B cell (primary cell): ENCODE data around the gene PLBD2. TPM values are rescaled to one million over a fixed set of nuclear protein-coding genes. Genes with fewer than 3 reads are reported as not detected.

Experiments
- ATAC-seq: fragments of 200-7000 bp; cut with Tn5 transposase; one replicate; pipeline ENCODE4 v1.10.0; 2021; ENCODE audit warnings: low read depth, mild to moderate bottlenecking, moderate number of reproducible peaks, moderate library complexity
- CTCF ChIA-PET: fragments of 350-600 bp; sonication (Branson Sonifier 250); formaldehyde crosslinking; loops from one replicate; lab custom pipeline; 2021; ENCODE audit warnings: antibody characterized with exemption, inconsistent platforms; lab: Charles Lee
- POLR2A ChIA-PET: fragments of 350-600 bp; sonication (Branson Sonifier 250); formaldehyde crosslinking; loops from one replicate; lab custom pipeline; 2021; ENCODE audit warnings: antibody characterized with exemption; lab: Charles Lee
- DNase-seq: peaks from one replicate; pipeline ENCODE4 v3.0.0; 2013
- H2AFZ ChIP-seq: 2 replicates; pipeline ENCODE4 v1.6.1; 2012; ENCODE audit warnings: mild to moderate bottlenecking, low read depth, low read length; ENCODE audit not compliant: insufficient read depth, poor library complexity, severe bottlenecking
- H3K27ac ChIP-seq, 2 donors: 1 replicate in 1 of 2; 2 replicates in 1 of 2; pipeline ENCODE4 v1.5.1; 2012 to 2013; ENCODE audit warnings: low read length in 2 of 2, mild to moderate bottlenecking in 2 of 2, moderate library complexity in 1 of 2
- H3K27me3 ChIP-seq, 4 experiments: fragments of 200-600 bp in 1 of 4; sonication (generic) in 1 of 4; replicated peaks in 1 of 4; 1 replicate in 2 of 4; 2 replicates in 2 of 4; pipeline versions ENCODE4 v1.6.1 to v1.7.0; 2013 to 2016; ENCODE audit warnings: low read length in 3 of 4, mild to moderate bottlenecking in 2 of 4, mixed read lengths in 1 of 4, moderate library complexity in 1 of 4; ENCODE audit not compliant: insufficient read depth in 4 of 4, control insufficient read depth in 3 of 4; ENCODE audit errors: control extremely low read depth in 1 of 4
- H3K36me3 ChIP-seq, 2 experiments: replicated peaks in 1 of 2; 1 replicate in 1 of 2; 2 replicates in 1 of 2; pipeline versions ENCODE4 v1.6.1 to v1.7.1; 2013; ENCODE audit warnings: low read length in 1 of 2; ENCODE audit not compliant: insufficient read depth in 2 of 2, control insufficient read depth in 1 of 2; ENCODE audit errors: control extremely low read depth in 1 of 2, extremely low read depth in 1 of 2
- H3K4me1 ChIP-seq, 2 donors: fragments of 200-600 bp in 1 of 2; sonication (generic) in 1 of 2; 1 replicate in 1 of 2; 2 replicates in 1 of 2; pipeline versions ENCODE4 v1.5.1 to v1.6.1; 2013 to 2017; ENCODE audit warnings: low read length in 2 of 2; ENCODE audit not compliant: control insufficient read depth in 2 of 2, insufficient read depth in 2 of 2
- H3K4me2 ChIP-seq: replicated peaks from 2 replicates; pipeline ENCODE3; 2012; ENCODE audit warnings: mild to moderate bottlenecking, low read depth, low read length; ENCODE audit not compliant: poor library complexity, severe bottlenecking
- H3K4me3 ChIP-seq, 5 experiments: fragments of 200-600 bp in 1 of 5; sonication (generic) in 1 of 5; 1 replicate in 3 of 5; 2 replicates in 2 of 5; pipeline versions ENCODE4 v1.5.1 to v1.7.0; 2011 to 2016; ENCODE audit warnings: low read length in 4 of 5, mild to moderate bottlenecking in 4 of 5, low read depth in 2 of 5, control low read depth in 1 of 5, moderate library complexity in 1 of 5; ENCODE audit not compliant: insufficient read depth in 1 of 5; ENCODE audit errors: control extremely low read depth in 1 of 5, extremely low read depth in 1 of 5
- H3K79me2 ChIP-seq: fragments of 200-600 bp; sonication (generic); one replicate; pipeline ENCODE4 v1.6.0; 2016; ENCODE audit warnings: low read length; ENCODE audit not compliant: control insufficient read depth, insufficient read depth
- H3K9ac ChIP-seq: fragments of 200-600 bp; sonication (generic); 2 replicates; pipeline ENCODE4 v1.6.1; 2017; ENCODE audit warnings: mild to moderate bottlenecking, low read length, moderate library complexity
- H3K9me3 ChIP-seq, 3 donors: one replicate each; pipeline versions ENCODE4 v1.6.1 to v1.7.1; 2013; ENCODE audit warnings: low read length in 2 of 3; ENCODE audit not compliant: control insufficient read depth in 2 of 3, insufficient read depth in 1 of 3; ENCODE audit errors: control extremely low read depth in 1 of 3
- H4K20me1 ChIP-seq: 2 replicates; pipeline ENCODE4 v1.6.0; 2012; ENCODE audit warnings: mild to moderate bottlenecking, low read length; ENCODE audit not compliant: insufficient read depth, control insufficient read depth, poor library complexity, severe bottlenecking
- H3K27ac Mint-ChIP-seq: one replicate; pipeline ENCODE4 v1.8.0; 2021; ENCODE audit warnings: mixed read lengths
- H3K27me3 Mint-ChIP-seq: one replicate; pipeline ENCODE4 v1.8.0; 2021; ENCODE audit warnings: mixed read lengths
- H3K4me1 Mint-ChIP-seq: one replicate; pipeline ENCODE4 v1.8.0; 2021; ENCODE audit warnings: mixed read lengths
- H3K4me3 Mint-ChIP-seq: one replicate; pipeline ENCODE4 v1.8.0; 2021; ENCODE audit warnings: mixed read lengths
- H3K9me3 Mint-ChIP-seq: one replicate; pipeline ENCODE4 v1.8.0; 2022; ENCODE audit warnings: mixed read lengths; ENCODE audit not compliant: insufficient read depth
- CTCF ChIP-seq: fragments of 200-600 bp; IDR thresholded peaks from one replicate; pipeline ENCODE4 v1.8.0; 2022; ENCODE audit warnings: antibody characterized with exemption, mild to moderate bottlenecking
- EZH2 ChIP-seq: IDR thresholded peaks from 2 replicates; pipeline ENCODE4 v1.6.1; 2012; ENCODE audit warnings: borderline replicate concordance, low read depth, mild to moderate bottlenecking, moderate library complexity, low read length; ENCODE audit not compliant: insufficient read depth, poor library complexity, severe bottlenecking
- WGBS: methylation state at CpG from one replicate; pipeline ENCODE4 v1.1.5; 2013; ENCODE audit warnings: missing lambda C conversion rate; ENCODE audit not compliant: insufficient coverage; 5-methylcytosine and 5-hydroxymethylcytosine counted together
- intact Hi-C: fragments of 100-400 bp; cut with micrococcal nuclease; formaldehyde crosslinking; loops from one replicate; pipeline ENCODE4 v1.10.0; 2022
- polyA plus RNA-seq: library from polyadenylated mRNA; depleted of rRNA; stranded (reverse); fragments of >200 nt; gene quantifications from 2 replicates; pipeline ENCODE4 v1.2.3, GENCODE V29; 2012
- total RNA-seq, 2 donors: library from RNA; stranded (reverse); fragments of 120-200 nt in 1 of 2; gene quantifications; 1 replicate in 1 of 2; 2 replicates in 1 of 2; pipeline versions ENCODE4 v1.2.3 to v1.2.4, GENCODE V29; 2013 to 2022

The PLBD2 gene
- total and polyA plus RNA-seq, 2 donors (not counting 1 experiment from before 2014, with no cell fraction given): 2.9 to 11.6 TPM

- ChIA-PET POLR2A (no interaction called here), CTCF (no interaction called here)
- Histone ChIP-seq H3K9ac (no peak overlapping the region), H4K20me1 (no peaks in the 10 kb centered on the region), H3K79me2 (no peaks in the 10 kb centered on the region), H2AFZ (no peak overlapping the region), H3K27me3 (peaks cover 0 to 10% (median 0%) of the 10 kb centered on the region in 4 experiments), H3K4me3 (no peak overlapping the region), H3K4me2 (no peak overlapping the region), H3K27ac (no peak overlapping the region), H3K9me3 (peaks cover 0 to 15% (median 0%) of the 10 kb centered on the region in 3 donors), H3K36me3 (no peaks in the 10 kb centered on the region), H3K4me1 (no peaks in the 10 kb centered on the region)
- TF ChIP-seq CTCF (no peak), EZH2 (no peak)
- no peaks in the 10 kb centered on the region for H3K9me3 Mint-ChIP-seq
- no peaks in the 10 kb centered on the region for H3K4me1 Mint-ChIP-seq
- intact Hi-C loops: no loop called here
- H3K27me3 Mint-ChIP-seq: peaks cover 5% of the 10 kb centered on the region
- ATAC-seq: no peak
- no peak for DNase-seq
- H3K4me3 Mint-ChIP-seq: no peak overlapping the region
- WGBS: 86% methylated on average over 17 of the region's 17 CpGs
- no peak overlapping the region for H3K27ac Mint-ChIP-seq
Observed at GRCh38 chr12:113392988-113393579, 34.7 kb downstream of the PLBD2 start.

DNA sequence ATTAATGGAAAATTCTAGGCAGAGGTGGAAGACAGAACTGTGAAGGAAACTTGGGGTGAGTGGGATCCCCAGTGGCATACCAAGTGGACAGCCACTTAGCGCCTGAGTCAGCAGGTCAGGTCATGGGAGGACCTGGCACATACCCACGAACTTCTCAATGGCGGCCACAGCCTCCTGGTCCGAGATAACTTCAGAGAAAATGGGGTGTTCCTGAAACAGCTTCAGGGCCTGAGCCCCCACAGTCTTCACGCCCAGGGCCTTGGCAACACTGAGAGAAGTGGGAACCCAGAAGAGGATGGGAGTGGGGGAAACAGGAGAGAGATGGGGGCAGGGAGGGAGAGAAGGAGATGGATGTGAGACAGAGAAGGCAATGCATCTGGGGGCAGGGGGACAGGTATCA is 35.4 kb downstream of the PLBD2 start:
- CTCF ChIA-PET: no interaction called here
- H4K20me1 ChIP-seq: no peaks in the 10 kb centered on the region
- no peaks in the 10 kb centered on the region for H3K4me1 ChIP-seq
- ATAC-seq (no peak), DNase-seq (no peak)
- no peak for TF ChIP-seq CTCF
- no peak for TF ChIP-seq EZH2
- H3K27ac ChIP-seq: no peak overlapping the region
- H3K4me2 ChIP-seq: no peak overlapping the region
- no peaks in the 10 kb centered on the region for H3K4me1 Mint-ChIP-seq
- intact Hi-C loops: no loop called here
- peaks cover 10% of the 10 kb centered on the region for H3K27me3 Mint-ChIP-seq
- H3K27me3 ChIP-seq: peaks cover 0 to 16% (median 0%) of the 10 kb centered on the region in 4 experiments
- H3K4me3 ChIP-seq: no peak overlapping the region
- no peaks in the 10 kb centered on the region for H3K36me3 ChIP-seq
- no peak overlapping the region for H3K9ac ChIP-seq
- H3K9me3 ChIP-seq: peaks cover 0 to 15% (median 0%) of the 10 kb centered on the region in 3 donors
- H3K79me2 ChIP-seq: no peaks in the 10 kb centered on the region
- H3K27ac Mint-ChIP-seq: no peak overlapping the region
- H2AFZ ChIP-seq: no peak overlapping the region
- WGBS: 98% methylated on average over 5 of the region's 5 CpGs
- no peaks in the 10 kb centered on the region for H3K9me3 Mint-ChIP-seq
- H3K4me3 Mint-ChIP-seq: no peak overlapping the region
- POLR2A ChIA-PET: no interaction called here
